A673 (cell line): ENCODE data around the gene ST7.

Experiments
- CTCF ChIP-seq: fragments of 300-800, 200-600 bp; sonication (generic); conservative IDR thresholded peaks from 2 replicates; pipeline ENCODE4 v1.5.1; 2017; ENCODE audit warnings: low read depth, mild to moderate bottlenecking, antibody characterized with exemption, low read length, moderate library complexity, mixed read lengths
- EZH2 ChIP-seq: fragments of 200-600 bp; sonication (generic); IDR thresholded peaks from 2 replicates; pipeline ENCODE4 v1.6.1; 2017; ENCODE audit warnings: borderline replicate concordance, low read depth, mild to moderate bottlenecking, mixed read lengths, antibody characterized with exemption, low read length; ENCODE audit not compliant: poor library complexity, severe bottlenecking

GRCh38 chr7:117178600-117178999, 225.3 kb downstream of the ST7 start:
- TF ChIP-seq CTCF (no peak), EZH2 (no peak)
